ENCODE measurements around the gene CEP250.
A peak's percentile ranks its signal among the peaks of the same experiment; 100 is the strongest.
"Not testable (repeated sequence)": the region's sequence is repeated elsewhere in the genome, so short reads cannot be mapped to it uniquely, and the experiment has no call there.

CEP250 gene

DNA sequence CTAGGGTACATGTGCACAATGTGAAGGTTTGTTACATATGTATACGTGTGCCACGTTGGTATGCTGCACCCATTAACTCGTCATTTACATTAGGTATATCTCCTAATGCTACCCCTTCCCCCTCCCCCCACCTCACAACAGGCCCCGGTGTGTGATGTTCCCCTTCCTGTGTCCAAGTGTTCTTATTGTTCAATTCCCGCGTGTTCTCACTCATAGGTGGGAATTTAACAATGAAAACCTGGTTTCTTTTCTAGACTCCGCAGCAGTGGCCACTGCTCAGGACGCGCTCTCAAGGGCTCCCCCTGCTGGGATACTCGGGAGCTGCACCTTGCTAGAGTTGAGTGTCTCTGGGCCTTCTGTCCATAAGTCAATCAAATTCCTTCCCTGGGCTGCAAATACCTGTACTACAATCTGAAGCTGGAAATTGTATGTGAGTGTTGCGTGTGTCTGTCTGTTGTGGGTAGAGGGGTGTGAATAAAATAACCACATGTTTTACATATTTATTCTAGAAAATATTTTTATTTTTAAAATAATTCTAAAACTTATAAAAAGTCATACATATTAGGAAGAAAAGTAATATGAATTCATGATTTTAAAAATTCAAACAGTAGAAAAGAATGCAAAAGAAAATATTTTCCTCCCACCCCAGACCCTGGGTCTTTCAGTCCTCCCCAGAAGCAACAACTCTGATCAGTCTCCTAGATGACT, 8.2 kb upstream of the CEP250 start:
- no peaks in the 10 kb centered on the region for H3K4me1 ChIP-seq (ENCODE audit: insufficient read depth, low read length, poor library complexity, severe bottlenecking)
- H3K36me3 ChIP-seq (ENCODE audit: insufficient read depth, low read length): no peaks in the 10 kb centered on the region
- H3K9me2 ChIP-seq (replicated peaks; ENCODE audit: low read depth, low read length): no peaks in the 10 kb centered on the region
- no peaks in the 10 kb centered on the region for H3K27me3 ChIP-seq (ENCODE audit: insufficient read depth, low read length, poor library complexity, severe bottlenecking)
- H3K79me2 ChIP-seq (ENCODE audit: insufficient read depth, low read length): no peaks in the 10 kb centered on the region
- TF ChIP-seq, protein P1, sequence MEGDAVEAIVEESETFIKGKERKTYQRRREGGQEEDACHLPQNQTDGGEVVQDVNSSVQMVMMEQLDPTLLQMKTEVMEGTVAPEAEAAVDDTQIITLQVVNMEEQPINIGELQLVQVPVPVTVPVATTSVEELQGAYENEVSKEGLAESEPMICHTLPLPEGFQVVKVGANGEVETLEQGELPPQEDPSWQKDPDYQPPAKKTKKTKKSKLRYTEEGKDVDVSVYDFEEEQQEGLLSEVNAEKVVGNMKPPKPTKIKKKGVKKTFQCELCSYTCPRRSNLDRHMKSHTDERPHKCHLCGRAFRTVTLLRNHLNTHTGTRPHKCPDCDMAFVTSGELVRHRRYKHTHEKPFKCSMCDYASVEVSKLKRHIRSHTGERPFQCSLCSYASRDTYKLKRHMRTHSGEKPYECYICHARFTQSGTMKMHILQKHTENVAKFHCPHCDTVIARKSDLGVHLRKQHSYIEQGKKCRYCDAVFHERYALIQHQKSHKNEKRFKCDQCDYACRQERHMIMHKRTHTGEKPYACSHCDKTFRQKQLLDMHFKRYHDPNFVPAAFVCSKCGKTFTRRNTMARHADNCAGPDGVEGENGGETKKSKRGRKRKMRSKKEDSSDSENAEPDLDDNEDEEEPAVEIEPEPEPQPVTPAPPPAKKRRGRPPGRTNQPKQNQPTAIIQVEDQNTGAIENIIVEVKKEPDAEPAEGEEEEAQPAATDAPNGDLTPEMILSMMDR (conservative IDR thresholded peaks at IDR 0.05; ENCODE audit: low read length): peak; percentile 87
- no peak for TF ChIP-seq EZH2phosphoT487 (IDR thresholded peaks at IDR 0.05; ENCODE audit: borderline replicate concordance)
- H3K9me3 ChIP-seq (ENCODE audit: insufficient read depth, low read depth, low read length): no peaks in the 10 kb centered on the region
- peak overlapping the region; percentile 94; the same call in 1 of the 2 replicates for H2AFZ ChIP-seq (ENCODE audit: low read length)
- no peaks in the 10 kb centered on the region for H4K20me1 ChIP-seq (ENCODE audit: insufficient read depth, low read length, poor library complexity, severe bottlenecking)
- H3K4me3 ChIP-seq (ENCODE audit: low read length, poor library complexity, severe bottlenecking): peak overlapping the region; percentile 71
- H3K4me2 ChIP-seq (ENCODE audit: low read depth, low read length, poor library complexity, severe bottlenecking): peak overlapping the region; percentile 75
- H3F3A ChIP-seq (ENCODE audit: low read depth): no peaks in the 10 kb centered on the region
- H3K9ac ChIP-seq (ENCODE audit: low read depth, low read length, poor library complexity, severe bottlenecking): peak overlapping the region; percentile 59

- H3K4me1 ChIP-seq (ENCODE audit: insufficient read depth, low read length, poor library complexity, severe bottlenecking): peaks cover 7% of the 10 kb centered on the region
- no peaks in the 10 kb centered on the region for H3K9me2 ChIP-seq (replicated peaks; ENCODE audit: low read depth, low read length)
- no peaks in the 10 kb centered on the region for H4K20me1 ChIP-seq (ENCODE audit: insufficient read depth, low read length, poor library complexity, severe bottlenecking)
- no peaks in the 10 kb centered on the region for H3K27me3 ChIP-seq (ENCODE audit: insufficient read depth, low read length, poor library complexity, severe bottlenecking)
- no peaks in the 10 kb centered on the region for H3F3A ChIP-seq (ENCODE audit: low read depth)
- H3K4me3 ChIP-seq (ENCODE audit: low read length, poor library complexity, severe bottlenecking): no peak overlapping the region
- no peak overlapping the region for H3K9ac ChIP-seq (ENCODE audit: low read depth, low read length, poor library complexity, severe bottlenecking)
- no peak overlapping the region for H3K4me2 ChIP-seq (ENCODE audit: low read depth, low read length, poor library complexity, severe bottlenecking)
- no peak overlapping the region for H2AFZ ChIP-seq (ENCODE audit: low read length)
- H3K9me3 ChIP-seq (ENCODE audit: insufficient read depth, low read depth, low read length): no peaks in the 10 kb centered on the region
- H3K36me3 ChIP-seq (ENCODE audit: insufficient read depth, low read length): no peaks in the 10 kb centered on the region
- H3K79me2 ChIP-seq (ENCODE audit: insufficient read depth, low read length): peaks cover 5% of the 10 kb centered on the region
- no peak for TF ChIP-seq EZH2phosphoT487 (IDR thresholded peaks at IDR 0.05; ENCODE audit: borderline replicate concordance)
- TF ChIP-seq, protein P1 (conservative IDR thresholded peaks at IDR 0.05; ENCODE audit: low read length): no peak
These were observed 6.5 kb upstream of the CEP250 start for GRCh38 chr20:35448788-35449373.

DNA sequence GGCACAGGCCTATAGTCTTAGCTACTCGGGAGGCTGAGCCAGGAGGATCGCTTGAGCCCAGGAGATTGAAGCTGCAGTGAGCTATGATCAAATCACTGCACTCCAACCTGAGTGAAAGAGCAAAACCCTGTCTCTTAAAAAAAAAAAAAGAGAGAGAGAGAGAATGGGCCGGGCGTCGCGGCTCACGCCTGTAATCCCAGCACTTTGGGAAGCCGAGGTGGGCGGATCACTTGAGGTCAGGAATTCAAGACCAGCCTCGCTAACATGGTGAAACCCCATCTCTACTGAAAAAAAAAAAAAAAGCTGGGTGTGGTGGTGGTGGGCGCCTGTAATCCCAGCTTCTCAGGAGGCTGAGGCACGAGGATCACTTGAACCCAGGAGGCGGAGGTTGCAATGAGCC, 5.5 kb upstream of the CEP250 start:
- H3F3A ChIP-seq (ENCODE audit: low read depth); H3K79me2 ChIP-seq (ENCODE audit: insufficient read depth, low read length); H2AFZ ChIP-seq (ENCODE audit: low read length); H3K4me2 ChIP-seq (ENCODE audit: low read depth, low read length, poor library complexity, severe bottlenecking); H3K4me1 ChIP-seq (ENCODE audit: insufficient read depth, low read length, poor library complexity, severe bottlenecking); H3K9me3 ChIP-seq (ENCODE audit: insufficient read depth, low read depth, low read length); H3K9me2 ChIP-seq (replicated peaks; ENCODE audit: low read depth, low read length); H3K9ac ChIP-seq (ENCODE audit: low read depth, low read length, poor library complexity, severe bottlenecking); H3K27me3 ChIP-seq (ENCODE audit: insufficient read depth, low read length, poor library complexity, severe bottlenecking); H4K20me1 ChIP-seq (ENCODE audit: insufficient read depth, low read length, poor library complexity, severe bottlenecking); H3K36me3 ChIP-seq (ENCODE audit: insufficient read depth, low read length); H3K4me3 ChIP-seq (ENCODE audit: low read length, poor library complexity, severe bottlenecking): not testable (repeated sequence)

DNA sequence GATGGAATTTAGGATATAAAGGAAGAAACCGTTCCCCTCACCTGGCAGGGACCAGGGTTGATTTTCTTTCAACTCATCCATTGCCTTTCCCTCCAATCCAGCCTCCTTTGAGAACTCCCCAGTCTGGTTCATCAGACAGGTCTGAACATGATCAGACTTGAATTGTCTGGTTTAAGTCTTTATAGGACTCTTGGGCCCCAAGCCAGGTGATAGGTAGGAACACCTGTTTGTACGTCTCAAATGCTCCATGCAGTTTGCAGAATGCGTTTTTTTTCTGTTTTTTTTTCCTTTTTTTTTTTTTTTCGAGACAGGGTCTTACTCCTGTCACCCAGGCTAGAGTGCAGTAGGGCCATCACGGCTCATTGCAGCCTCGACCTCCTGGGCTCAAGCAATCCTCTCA, 4.1 kb upstream of the CEP250 start:
- H3K4me2 ChIP-seq (ENCODE audit: low read depth, low read length, poor library complexity, severe bottlenecking): no peak overlapping the region
- TF ChIP-seq, protein P1 (conservative IDR thresholded peaks at IDR 0.05; ENCODE audit: low read length): no peak

More for the DNA sequence above, 4.1 kb upstream of the CEP250 start:
- H2AFZ ChIP-seq (ENCODE audit: low read length): no peak overlapping the region
- H3K4me1 ChIP-seq (ENCODE audit: insufficient read depth, low read length, poor library complexity, severe bottlenecking): peaks cover 11% of the 10 kb centered on the region
- H4K20me1 ChIP-seq (ENCODE audit: insufficient read depth, low read length, poor library complexity, severe bottlenecking): no peaks in the 10 kb centered on the region
- H3K9me2 ChIP-seq (replicated peaks; ENCODE audit: low read depth, low read length): no peaks in the 10 kb centered on the region
- H3F3A ChIP-seq (ENCODE audit: low read depth): no peaks in the 10 kb centered on the region
- H3K9me3 ChIP-seq (ENCODE audit: insufficient read depth, low read depth, low read length): no peaks in the 10 kb centered on the region
- H3K36me3 ChIP-seq (ENCODE audit: insufficient read depth, low read length): no peaks in the 10 kb centered on the region
- no peak overlapping the region for H3K9ac ChIP-seq (ENCODE audit: low read depth, low read length, poor library complexity, severe bottlenecking)
- H3K4me3 ChIP-seq (ENCODE audit: low read length, poor library complexity, severe bottlenecking): no peak overlapping the region
- H3K79me2 ChIP-seq (ENCODE audit: insufficient read depth, low read length): peaks cover 17% of the 10 kb centered on the region
- H3K27me3 ChIP-seq (ENCODE audit: insufficient read depth, low read length, poor library complexity, severe bottlenecking): no peaks in the 10 kb centered on the region

Measured in Loucy (cell line).